ENCODE results near the gene BOC. TPM values are rescaled to one million over a fixed set of nuclear protein-coding genes. Genes with fewer than 3 reads are reported as not detected.

The BOC gene
- total and polyA plus RNA-seq, 2 experiments from 2014 or later = 2.1 to 4.1 TPM

GRCh38 chr3:113261063-113261625, 49.8 kb downstream of the BOC start:
- H2AFZ ChIP-seq = no peak overlapping the region
- Mint-ChIP-seq H3K9me3 (no peaks in the 10 kb centered on the region), H3K27ac (no peak overlapping the region), H3K27me3 (ENCODE audit: insufficient read depth, low read depth, poor library complexity) (no peaks in the 10 kb centered on the region), H3K4me3 (no peak overlapping the region), H3K4me1 (peaks cover 42% of the 10 kb centered on the region), H3K36me3 (ENCODE audit: low read depth) (no peaks in the 10 kb centered on the region)
- H3K4me1 ChIP-seq (ENCODE audit: insufficient read depth) = peaks cover 20% of the 10 kb centered on the region
- H3K36me3 ChIP-seq (ENCODE audit: insufficient read depth) = no peaks in the 10 kb centered on the region
- H3K4me2 ChIP-seq = no peak overlapping the region
- ATAC-seq = no peak
- no peak overlapping the region for H3K27ac ChIP-seq (ENCODE audit: low read depth)
- DNase-seq (ENCODE audit: low spot score) = no peak
- no peak overlapping the region for H3K4me3 ChIP-seq
- no peaks in the 10 kb centered on the region for H4K20me1 ChIP-seq (replicated peaks; ENCODE audit: insufficient read depth)
- no peaks in the 10 kb centered on the region for H3K79me2 ChIP-seq (replicated peaks; ENCODE audit: insufficient read depth)
- H3K27me3 ChIP-seq (ENCODE audit: insufficient read depth) = no peaks in the 10 kb centered on the region
- no peaks in the 10 kb centered on the region for H3F3A ChIP-seq (replicated peaks; ENCODE audit: low read depth)
- H3K9me2 ChIP-seq (ENCODE audit: insufficient read depth) = no peaks in the 10 kb centered on the region
- no peak for TF ChIP-seq EZH2phosphoT487 (IDR thresholded peaks at IDR 0.05; ENCODE audit: unreplicated experiment)
- no peak for TF ChIP-seq STAT1 (IDR thresholded peaks at IDR 0.05; ENCODE audit: unreplicated experiment)
- no peak for TF ChIP-seq ZNF114 (CRISPR knock-in tag; IDR thresholded peaks at IDR 0.05)
- TF ChIP-seq NANOG (IDR thresholded peaks at IDR 0.05; ENCODE audit: borderline replicate concordance) = no peak
- no peak for TF ChIP-seq ETS1 (IDR thresholded peaks at IDR 0.05)
- TF ChIP-seq CTCF (conservative IDR thresholded peaks at IDR 0.05; ENCODE audit: low read depth in 2 of 2) = no peak
- TF ChIP-seq ZNF331 (CRISPR knock-in tag; IDR thresholded peaks at IDR 0.05; ENCODE audit: low read depth) = no peak
- no peak for TF ChIP-seq EZH2 (IDR thresholded peaks at IDR 0.05; ENCODE audit: low read depth, unreplicated experiment)
- TF ChIP-seq, protein P1, sequence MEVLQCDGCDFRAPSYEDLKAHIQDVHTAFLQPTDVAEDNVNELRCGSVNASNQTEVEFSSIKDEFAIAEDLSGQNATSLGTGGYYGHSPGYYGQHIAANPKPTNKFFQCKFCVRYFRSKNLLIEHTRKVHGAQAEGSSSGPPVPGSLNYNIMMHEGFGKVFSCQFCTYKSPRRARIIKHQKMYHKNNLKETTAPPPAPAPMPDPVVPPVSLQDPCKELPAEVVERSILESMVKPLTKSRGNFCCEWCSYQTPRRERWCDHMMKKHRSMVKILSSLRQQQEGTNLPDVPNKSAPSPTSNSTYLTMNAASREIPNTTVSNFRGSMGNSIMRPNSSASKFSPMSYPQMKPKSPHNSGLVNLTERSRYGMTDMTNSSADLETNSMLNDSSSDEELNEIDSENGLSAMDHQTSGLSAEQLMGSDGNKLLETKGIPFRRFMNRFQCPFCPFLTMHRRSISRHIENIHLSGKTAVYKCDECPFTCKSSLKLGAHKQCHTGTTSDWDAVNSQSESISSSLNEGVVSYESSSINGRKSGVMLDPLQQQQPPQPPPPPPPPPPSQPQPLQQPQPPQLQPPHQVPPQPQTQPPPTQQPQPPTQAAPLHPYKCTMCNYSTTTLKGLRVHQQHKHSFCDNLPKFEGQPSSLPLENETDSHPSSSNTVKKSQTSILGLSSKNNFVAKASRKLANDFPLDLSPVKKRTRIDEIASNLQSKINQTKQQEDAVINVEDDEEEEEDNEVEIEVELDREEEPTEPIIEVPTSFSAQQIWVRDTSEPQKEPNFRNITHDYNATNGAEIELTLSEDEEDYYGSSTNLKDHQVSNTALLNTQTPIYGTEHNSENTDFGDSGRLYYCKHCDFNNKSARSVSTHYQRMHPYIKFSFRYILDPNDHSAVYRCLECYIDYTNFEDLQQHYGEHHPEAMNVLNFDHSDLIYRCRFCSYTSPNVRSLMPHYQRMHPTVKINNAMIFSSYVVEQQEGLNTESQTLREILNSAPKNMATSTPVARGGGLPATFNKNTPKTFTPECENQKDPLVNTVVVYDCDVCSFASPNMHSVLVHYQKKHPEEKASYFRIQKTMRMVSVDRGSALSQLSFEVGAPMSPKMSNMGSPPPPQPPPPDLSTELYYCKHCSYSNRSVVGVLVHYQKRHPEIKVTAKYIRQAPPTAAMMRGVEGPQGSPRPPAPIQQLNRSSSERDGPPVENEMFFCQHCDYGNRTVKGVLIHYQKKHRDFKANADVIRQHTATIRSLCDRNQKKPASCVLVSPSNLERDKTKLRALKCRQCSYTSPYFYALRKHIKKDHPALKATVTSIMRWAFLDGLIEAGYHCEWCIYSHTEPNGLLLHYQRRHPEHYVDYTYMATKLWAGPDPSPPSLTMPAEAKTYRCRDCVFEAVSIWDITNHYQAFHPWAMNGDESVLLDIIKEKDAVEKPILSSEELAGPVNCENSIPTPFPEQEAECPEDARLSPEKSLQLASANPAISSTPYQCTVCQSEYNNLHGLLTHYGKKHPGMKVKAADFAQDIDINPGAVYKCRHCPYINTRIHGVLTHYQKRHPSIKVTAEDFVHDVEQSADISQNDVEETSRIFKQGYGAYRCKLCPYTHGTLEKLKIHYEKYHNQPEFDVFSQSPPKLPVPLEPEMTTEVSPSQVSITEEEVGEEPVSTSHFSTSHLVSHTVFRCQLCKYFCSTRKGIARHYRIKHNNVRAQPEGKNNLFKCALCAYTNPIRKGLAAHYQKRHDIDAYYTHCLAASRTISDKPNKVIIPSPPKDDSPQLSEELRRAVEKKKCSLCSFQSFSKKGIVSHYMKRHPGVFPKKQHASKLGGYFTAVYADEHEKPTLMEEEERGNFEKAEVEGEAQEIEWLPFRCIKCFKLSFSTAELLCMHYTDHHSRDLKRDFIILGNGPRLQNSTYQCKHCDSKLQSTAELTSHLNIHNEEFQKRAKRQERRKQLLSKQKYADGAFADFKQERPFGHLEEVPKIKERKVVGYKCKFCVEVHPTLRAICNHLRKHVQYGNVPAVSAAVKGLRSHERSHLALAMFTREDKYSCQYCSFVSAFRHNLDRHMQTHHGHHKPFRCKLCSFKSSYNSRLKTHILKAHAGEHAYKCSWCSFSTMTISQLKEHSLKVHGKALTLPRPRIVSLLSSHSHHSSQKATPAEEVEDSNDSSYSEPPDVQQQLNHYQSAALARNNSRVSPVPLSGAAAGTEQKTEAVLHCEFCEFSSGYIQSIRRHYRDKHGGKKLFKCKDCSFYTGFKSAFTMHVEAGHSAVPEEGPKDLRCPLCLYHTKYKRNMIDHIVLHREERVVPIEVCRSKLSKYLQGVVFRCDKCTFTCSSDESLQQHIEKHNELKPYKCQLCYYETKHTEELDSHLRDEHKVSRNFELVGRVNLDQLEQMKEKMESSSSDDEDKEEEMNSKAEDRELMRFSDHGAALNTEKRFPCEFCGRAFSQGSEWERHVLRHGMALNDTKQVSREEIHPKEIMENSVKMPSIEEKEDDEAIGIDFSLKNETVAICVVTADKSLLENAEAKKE (CRISPR knock-in tag; IDR thresholded peaks at IDR 0.05) = no peak
- no peak for TF ChIP-seq JUNB (IDR thresholded peaks at IDR 0.05; ENCODE audit: unreplicated experiment)
- TF ChIP-seq REST (IDR thresholded peaks at IDR 0.05; ENCODE audit: unreplicated experiment) = no peak
- TF ChIP-seq POLR2AphosphoS5 (IDR thresholded peaks at IDR 0.05; ENCODE audit: low read depth) = no peak
- TF ChIP-seq CREB1 (CRISPR knock-in tag; IDR thresholded peaks at IDR 0.05; ENCODE audit: low read depth) = no peak
